Endometrial microvascular endothelial cells (primary cell): ENCODE results near the gene GSTA2. TPM values are rescaled to one million over a fixed set of nuclear protein-coding genes. Genes with fewer than 3 reads are reported as not detected.
"Not testable (repeated sequence)": the region's sequence is repeated elsewhere in the genome, so short reads cannot be mapped to it uniquely, and the experiment has no call there.

Experiments used
- in situ Hi-C: cut with HindIII; loops from 2 replicates; pipeline ENCODE4 v1.10.0; 2017; ENCODE audit warnings: low sequenced_read_pairs, low pct_unique_long_range_greater_than_20kb; ENCODE audit errors: inconsistent ontology term
- total RNA-seq: library from RNA; depleted of rRNA; stranded (reverse); fragments of >200 nt; gene quantifications from one replicate; pipeline ENCODE4 v1.2.3, GENCODE V29; 2015; ENCODE audit errors: inconsistent ontology term

The GSTA2 gene
- total RNA-seq, 1 donor from 2014 or later: not detected

- in situ Hi-C loops: no loop called here
Observed at GRCh38 chr6:52729576-52729975, 33.7 kb downstream of the GSTA2 start.

- in situ Hi-C loops: no loop called here
Observed at GRCh38 chr6:52728394-52728793, 34.9 kb downstream of the GSTA2 start.

GRCh38 chr6:52727908-52728307 is 35.4 kb downstream of the GSTA2 start:
- in situ Hi-C loops: no loop called here

- in situ Hi-C loops: no loop called here
Observed at GRCh38 chr6:52726741-52727535, 36.3 kb downstream of the GSTA2 start.

GRCh38 chr6:52726193-52726542 is 37.1 kb downstream of the GSTA2 start:
- in situ Hi-C loops: no loop called here

- in situ Hi-C loops: no loop called here
Observed at GRCh38 chr6:52725535-52726192, 37.6 kb downstream of the GSTA2 start.

GRCh38 chr6:52725143-52725534 is 38.1 kb downstream of the GSTA2 start:
- in situ Hi-C loops: no loop called here

- in situ Hi-C loops: no loop called here
Observed at GRCh38 chr6:52724406-52725121, 38.7 kb downstream of the GSTA2 start.

GRCh38 chr6:52724042-52724405 is 39.3 kb downstream of the GSTA2 start:
- in situ Hi-C loops: no loop called here

- in situ Hi-C loops: no loop called here
Observed at GRCh38 chr6:52720321-52720720, 43.0 kb downstream of the GSTA2 start.

- in situ Hi-C loops: no loop called here
Observed at GRCh38 chr6:52718550-52718949, 44.7 kb downstream of the GSTA2 start.

- in situ Hi-C loops: not testable (repeated sequence)
Observed at GRCh38 chr6:52714761-52715160, 48.5 kb downstream of the GSTA2 start.

- in situ Hi-C loops: no loop called here
Observed at GRCh38 chr6:52712136-52712535, 51.1 kb downstream of the GSTA2 start.

- in situ Hi-C loops: no loop called here
Observed at GRCh38 chr6:52707963-52708680, 55.2 kb downstream of the GSTA2 start.

GRCh38 chr6:52706001-52706400 is 57.3 kb downstream of the GSTA2 start:
- in situ Hi-C loops: no loop called here

- in situ Hi-C loops: not testable (repeated sequence)
Observed at GRCh38 chr6:52704781-52705502, 58.3 kb downstream of the GSTA2 start.

GRCh38 chr6:52704060-52704459 is 59.2 kb downstream of the GSTA2 start:
- in situ Hi-C loops: no loop called here
